Stimulated activated CD4-positive, alpha-beta T cell treated with anti-CD3 and anti-CD28 coated beads, Interleukin-4, amount 100 ng/mL, for 1 hour (primary cell): Measurements from ENCODE around the gene HS3ST6.
A peak's percentile ranks its signal among the peaks of the same experiment; 100 is the strongest.
"Not testable (repeated sequence)": the region's sequence is repeated elsewhere in the genome, so short reads cannot be mapped to it uniquely, and the experiment has no call there.

Experiments
- DNase-seq: peaks from one replicate; pipeline ENCODE4 v3.0.0-alpha.2; 2020

HS3ST6 gene

DNA sequence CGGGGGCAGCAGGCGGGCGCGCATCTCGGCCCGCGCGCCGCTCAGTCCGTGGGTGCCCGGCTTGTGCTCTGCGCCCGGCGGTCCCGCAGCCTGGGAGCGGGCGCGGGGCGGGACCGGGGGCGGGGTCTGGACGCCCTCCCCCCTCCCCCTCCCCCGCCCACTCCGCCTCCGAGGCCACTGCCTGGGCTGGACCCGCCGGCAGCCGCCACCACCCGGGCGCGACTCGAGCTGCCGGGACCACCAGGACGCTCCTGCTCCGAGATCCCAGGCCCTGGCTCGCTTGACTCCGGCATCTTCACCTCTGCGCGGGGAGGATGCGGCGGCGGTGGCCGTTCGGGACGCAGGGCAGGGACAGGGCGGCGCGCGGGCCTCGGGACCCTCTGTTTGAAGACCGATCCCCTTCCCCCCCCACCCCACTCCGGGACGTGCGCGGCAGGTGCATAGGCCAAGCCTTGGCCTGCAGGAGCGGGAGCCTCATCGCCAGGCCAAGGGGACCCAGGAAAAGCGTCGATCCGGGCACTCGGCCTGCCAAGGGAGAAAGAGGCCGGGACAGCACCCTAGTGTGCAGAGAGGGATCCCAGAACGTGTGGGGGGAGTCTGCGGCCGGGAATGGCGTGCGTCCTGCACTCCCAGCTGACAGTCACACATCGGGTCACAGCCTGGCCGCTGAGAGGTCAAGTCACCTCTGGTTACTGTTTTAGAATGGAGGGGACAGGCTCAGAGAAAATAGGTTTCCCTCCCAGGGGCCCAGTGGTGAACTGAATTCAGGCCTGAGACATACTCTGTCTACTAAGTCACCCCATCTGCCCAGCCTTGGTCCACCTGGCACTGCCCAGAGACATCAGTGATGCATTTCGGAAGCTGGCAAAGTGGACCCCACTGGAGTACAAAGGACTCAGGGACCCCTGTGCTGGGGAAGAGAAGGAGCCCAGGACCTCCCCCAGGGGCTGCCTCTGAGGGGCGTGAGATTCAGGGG, at the start of gene HS3ST6:
Gene HS3ST6 (minus strand): TSS at position 65 of the 976 bp plus-strand sequence. CDS start 92 bp downstream, outside the sequence.
- no peak for DNase-seq

DNA sequence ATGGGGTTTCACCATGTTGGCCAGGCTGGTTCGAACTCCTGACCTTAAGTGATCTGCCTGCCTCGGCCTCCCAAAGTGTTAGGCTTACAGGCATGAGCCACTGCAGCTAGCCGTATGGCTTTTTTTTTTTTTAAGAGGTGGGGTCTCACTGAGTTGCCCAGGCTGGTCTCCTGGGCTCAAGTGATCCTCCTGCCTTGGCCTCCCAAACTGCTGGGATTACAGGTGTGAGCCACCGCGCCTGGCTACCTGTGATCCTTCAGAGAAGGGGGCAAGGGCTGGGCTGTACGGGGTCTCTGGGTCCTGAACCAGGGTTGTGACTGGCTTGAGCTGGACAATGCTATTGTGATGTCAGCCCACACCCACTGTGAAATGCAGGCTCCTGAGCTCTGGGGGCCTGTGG, 48.2 kb upstream of the HS3ST6 start, which contains the start of gene RNF151:
Gene RNF151 (plus strand): TSS at position 397 of the 400 bp plus-strand sequence. CDS start 26 bp downstream, outside the sequence.
- DNase-seq, result no peak

GRCh38 chr16:1965396-1966001, 47.3 kb upstream of the HS3ST6 start:
- DNase-seq, result no peak

DNA sequence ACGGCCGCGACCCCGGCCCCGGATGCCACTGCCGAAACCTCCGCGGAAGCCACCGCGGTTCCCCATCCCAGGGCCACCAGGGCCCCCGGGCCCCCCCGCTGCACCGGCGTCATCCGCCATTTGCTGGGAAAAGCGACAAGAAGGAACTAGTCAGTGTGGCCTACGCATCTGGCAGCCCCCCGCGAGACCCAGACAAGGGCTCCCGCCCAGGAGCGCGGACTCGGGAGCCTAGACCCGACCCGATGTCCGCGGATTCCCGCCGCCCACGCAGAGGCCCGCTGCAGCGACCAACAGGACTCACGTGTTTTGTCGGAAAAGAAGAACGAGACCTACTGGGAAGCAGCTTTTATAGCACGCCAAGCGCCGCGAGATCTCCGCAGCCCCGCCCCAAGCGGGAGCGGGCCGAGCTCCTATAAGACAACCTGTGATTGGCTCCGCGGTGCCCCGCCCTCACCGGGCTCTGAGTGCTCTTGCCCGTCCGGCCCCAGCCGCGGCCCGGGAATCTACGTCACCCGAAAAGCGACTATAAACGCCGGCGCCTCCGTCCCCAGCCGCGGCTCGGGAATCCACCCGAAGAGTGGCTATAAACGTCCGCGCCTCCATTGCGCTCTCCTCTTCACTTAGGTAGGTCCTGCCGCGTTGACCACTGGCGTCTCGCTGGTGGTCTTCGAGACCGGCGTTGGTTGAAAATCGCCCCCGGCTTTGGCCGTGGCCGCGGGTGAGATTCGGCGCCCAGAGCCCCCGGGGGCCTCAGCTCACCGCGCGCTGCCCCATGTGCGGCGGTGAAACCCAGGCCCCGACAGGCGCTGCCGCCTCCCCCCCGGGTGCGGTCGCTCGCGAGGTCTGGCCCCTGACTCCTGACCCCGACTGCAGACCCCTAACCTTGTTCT, 46.5 kb upstream of the HS3ST6 start, which contains the start of gene RPS2:
Gene RPS2 (minus strand): TSS at position 321 of the 890 bp plus-strand sequence. CDS start 201 bp downstream, at position 120.
- DNase-seq, result peak; percentile 97

DNA sequence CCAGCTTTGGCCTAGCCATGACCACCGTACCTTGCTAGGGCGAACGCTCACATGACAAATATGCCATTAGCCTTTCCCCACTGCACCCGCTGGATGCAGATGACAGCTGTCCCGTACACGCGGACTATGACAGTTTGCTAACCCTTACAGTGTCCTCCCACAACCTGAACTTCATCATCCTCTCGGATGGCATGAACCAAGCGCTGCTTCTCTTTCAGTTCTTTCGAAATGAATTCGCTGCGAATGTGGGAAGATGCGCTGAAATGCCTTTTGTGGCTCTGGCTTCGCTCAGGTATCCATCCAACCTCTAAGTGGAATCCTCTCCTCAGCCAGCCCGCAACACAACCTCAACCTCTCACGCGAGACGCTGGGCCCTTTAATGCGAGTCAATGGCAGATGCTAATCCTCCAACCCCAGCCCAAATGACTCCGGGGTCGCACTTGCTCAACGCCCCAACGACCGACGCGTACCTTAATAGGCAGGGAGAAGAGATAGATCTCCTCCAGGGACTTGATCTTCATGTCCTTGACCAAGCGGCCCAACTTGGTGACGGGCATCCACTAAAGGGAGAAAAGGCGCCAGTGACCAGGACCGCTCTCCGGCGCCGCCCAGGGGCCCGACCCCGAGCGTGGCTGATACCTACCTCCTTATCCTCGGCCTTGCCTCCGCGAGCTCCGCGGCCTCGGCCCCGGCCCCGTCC, 45.7 kb upstream of the HS3ST6 start:
- DNase-seq, result no peak

DNA sequence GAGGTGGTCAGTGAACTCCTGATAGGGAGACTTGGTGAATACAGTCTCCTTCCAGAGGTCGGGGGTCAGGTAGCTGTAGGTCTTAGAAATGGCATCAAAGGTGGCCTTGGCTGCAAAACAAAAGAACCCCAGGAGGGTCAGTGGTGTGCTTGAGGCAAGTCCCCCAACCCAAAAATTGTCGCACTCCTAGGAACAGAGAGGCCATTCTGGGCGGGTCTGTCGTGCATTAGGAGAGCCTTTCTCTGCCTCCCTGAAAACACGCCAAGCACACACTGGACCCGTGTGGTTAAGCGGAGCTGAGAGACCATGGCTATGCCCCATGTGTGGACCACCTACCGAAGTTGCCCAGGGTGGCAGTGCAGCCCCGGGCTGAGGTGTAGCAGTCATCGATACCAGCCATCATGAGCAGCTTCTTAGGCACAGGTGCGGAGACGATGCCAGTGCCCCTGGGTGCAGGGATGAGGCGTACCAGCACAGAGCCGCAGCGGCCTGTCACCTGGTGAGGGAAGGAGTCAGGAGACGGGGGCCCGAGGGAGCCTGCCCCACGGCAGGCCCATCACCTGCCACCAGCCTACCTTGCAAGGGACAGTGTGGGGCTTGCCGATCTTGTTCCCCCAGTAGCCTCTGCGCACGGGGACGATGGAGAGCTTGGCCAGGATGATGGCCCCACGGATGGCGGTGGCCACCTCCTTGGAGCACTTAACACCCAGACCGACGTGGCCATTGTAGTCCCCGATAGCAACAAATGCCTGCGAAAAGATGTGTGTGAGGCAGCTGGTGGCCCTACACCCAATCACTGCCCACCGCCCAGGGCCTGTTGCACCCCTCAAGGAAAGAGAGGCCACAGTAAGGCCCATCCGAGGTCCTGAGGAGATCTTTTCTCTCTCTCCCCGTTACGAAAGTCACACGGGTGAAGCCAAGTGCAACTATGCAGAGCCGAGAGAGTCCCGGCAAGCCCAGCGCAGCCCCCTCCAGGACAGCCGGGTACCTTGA, 44.2 kb upstream of the HS3ST6 start:
- DNase-seq, result not testable (repeated sequence)

DNA sequence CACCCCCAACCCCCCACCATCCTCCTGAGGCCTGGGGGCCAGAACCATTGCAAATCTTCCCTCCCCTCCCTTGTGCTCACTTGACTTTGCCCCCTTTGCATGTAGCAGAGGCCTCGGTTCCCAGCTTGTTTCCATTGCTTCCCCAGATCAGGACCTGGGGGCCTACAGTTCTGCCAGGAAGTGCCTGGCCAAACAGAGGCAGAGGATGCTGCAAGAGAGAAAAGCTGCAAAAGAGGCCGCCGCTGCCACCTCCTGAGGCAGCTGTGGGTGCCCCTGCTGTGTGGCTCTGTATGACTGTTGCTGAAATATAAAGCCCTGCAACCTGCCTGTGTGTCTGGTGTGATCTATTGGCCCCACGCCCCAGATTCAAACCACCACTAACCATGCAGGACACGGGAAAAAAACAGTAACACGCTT, 43.4 kb upstream of the HS3ST6 start:
- DNase-seq, result no peak

DNA sequence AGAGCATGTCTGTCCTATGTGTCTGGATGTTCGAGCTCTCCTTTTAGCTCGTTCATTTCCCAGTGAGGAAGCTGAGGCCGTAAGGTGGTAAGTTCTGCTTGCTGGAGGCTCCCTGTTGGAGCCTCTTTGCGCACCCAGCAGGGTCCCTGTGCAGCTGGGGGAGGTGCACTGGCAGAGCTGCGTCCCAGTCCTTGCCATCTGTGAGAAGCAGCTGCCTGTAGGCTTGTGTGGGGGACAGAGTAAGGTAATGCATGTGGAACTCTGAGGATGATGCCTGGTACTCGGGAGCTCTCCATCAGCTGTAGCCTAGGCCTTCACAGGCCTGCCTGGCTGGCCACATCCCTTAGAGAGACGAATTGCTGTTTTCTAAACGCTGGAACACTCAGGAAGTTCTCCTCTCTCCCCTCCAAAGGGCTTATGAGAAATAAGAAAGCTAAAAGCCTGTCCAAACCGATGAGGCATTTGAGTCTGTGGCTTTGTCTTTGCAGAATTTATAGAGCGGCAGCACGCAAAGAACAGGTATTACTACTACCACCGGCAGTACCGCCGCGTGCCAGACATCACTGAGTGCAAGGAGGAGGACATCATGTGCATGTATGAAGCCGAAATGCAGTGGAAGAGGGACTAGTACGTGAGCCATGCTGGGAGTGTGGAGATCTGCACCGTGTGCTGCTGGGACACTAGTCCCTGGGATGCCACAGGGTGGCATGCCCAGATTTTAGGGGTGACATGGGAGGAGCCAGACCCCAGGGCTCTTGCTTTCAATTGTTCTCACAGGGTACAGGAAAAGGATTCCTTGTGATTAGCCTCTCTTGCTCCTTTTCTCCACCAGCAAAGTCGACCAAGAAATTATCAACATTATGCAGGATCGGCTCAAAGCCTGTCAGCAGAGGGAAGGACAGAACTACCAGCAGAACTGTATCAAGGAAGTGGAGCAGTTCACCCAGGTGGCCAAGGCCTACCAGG, 42.7 kb upstream of the HS3ST6 start:
- DNase-seq, result peak; percentile 59

- DNase-seq, result peak; percentile 95
Measured at GRCh38 chr16:1959269-1960039, 41.2 kb upstream of the HS3ST6 start, which contains the start of gene NDUFB10. Gene NDUFB10, plus strand, starts transcription at chr16:1959538. Its CDS starts 87 bp downstream, at chr16:1959625.

DNA sequence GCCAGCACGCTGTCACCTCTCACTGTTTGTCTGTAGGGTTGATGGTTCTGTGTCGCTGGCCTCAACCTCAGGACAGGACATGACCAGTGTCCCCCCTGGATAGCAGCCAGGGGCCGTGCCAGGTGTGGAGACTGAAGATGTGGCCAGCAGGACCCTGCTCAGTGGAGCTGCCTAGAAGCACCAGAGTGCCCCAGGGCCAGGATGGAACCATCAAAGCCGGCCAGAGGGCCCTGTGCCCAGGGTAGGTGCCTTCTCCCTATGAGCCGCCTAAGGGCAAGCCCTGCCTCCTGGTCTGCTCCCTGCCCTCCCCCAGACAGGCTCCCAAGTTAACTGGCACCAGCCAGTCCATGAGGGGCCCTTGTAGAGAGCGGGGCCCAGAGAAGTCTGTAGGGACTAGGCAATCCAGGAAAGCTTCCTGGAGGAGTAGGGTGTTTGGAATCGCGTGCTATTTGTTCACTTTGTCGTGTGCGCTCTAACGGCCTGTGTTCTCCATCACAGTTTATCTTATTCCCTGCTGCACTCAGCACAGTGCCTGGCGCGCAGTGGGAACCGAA, 40.6 kb upstream of the HS3ST6 start:
- no peak for DNase-seq

DNA sequence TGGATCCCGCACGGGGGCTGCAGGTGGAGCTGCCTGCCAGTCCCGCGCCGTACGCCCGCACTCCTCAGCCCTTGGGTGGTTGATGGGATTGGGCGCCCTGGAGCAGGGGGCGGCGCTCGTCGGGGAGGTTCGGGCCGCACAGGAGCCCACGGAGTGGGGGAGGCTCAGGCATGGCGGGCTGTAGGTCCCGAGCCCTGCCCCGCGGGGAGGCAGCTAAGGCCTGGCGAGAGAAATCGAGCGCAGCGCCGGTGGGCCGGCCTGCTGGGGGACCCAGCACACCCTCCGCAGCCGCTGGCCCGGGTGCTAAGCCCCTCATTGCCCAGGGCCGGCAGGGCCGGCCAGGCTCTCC, 39.9 kb upstream of the HS3ST6 start:
- DNase-seq, result not testable (repeated sequence)

GRCh38 chr16:1957434-1958142, 39.4 kb upstream of the HS3ST6 start:
- not testable (repeated sequence) for DNase-seq

DNA sequence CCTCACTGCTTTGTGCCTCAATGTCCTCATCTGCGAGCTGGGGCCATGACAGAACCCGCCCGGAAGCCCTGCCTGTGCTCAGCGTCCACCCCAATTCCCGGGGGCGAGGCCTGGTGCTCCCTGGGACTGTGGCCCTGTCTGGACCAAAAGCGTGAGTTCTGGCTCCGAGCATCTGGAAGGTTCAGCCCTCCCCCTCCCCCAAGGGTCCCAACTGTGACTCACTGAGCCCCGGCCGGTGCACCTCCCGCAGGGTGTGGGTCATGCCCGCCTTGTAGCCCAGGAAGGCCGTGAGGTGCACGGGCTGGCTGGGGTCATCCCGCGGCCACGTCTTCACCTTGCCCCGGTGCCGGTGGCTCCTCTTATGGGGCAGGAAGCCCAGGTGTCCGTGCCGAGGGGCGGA, 35.5 kb upstream of the HS3ST6 start:
- no peak for DNase-seq

- no peak for DNase-seq
Measured at GRCh38 chr16:1950559-1950958, 32.3 kb upstream of the HS3ST6 start.

DNA sequence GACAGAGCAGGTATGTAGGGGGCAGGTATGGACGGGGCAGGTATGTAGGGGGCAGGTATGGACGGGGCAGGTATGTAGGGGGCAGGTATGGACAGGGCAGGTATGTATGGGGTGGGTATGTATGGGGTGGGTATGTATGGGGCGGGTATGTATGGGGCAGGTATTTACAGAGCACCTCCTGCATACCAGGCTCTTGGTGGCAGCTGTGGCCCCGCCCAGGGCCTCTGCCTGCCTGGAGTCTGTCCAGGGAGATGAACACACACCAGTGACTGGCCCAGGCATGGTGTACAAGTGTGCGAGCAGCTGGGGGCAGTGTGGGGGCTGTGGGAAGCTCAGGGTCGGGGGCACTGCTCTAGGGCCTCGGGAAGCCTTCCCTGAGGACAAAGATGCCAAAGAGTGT, 31.8 kb upstream of the HS3ST6 start:
- DNase-seq, result no peak

- DNase-seq, result no peak
Measured at GRCh38 chr16:1949507-1949906, 31.3 kb upstream of the HS3ST6 start.

DNA sequence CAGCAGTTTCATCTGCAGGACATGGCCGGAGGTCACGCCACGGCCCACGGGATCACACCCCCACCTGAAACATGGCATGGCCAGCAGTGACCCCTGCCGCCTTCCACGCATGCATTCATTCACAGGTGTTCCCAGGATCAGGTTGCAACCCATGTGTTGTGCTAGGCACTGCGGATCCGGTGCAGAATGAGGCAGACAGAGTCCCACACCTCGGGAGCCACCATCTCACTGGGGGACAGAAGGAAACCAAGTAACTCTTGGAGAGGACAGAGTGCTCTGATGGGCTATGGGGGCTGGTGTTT, 29.1 kb upstream of the HS3ST6 start:
- DNase-seq, result no peak
